HuH-7 (cell line): Measurements from ENCODE around the gene ANKS1A.

Experiments used
- DNase-seq: peaks from one replicate; pipeline ENCODE4 v3.0.0; 2011; ENCODE audit warnings: low spot score

The ANKS1A gene

GRCh38 chr6:35057449-35058357, 168.6 kb downstream of the ANKS1A start:
- no peak for DNase-seq

GRCh38 chr6:35058358-35058675, 169.3 kb downstream of the ANKS1A start:
- no peak for DNase-seq

- no peak for DNase-seq
Measured at GRCh38 chr6:35058865-35059522, 169.9 kb downstream of the ANKS1A start.

- DNase-seq = no peak
Measured at GRCh38 chr6:35059596-35060345, 170.7 kb downstream of the ANKS1A start.

- no peak for DNase-seq
Measured at GRCh38 chr6:35061102-35061615, 172.1 kb downstream of the ANKS1A start.

GRCh38 chr6:35061651-35062410, 172.8 kb downstream of the ANKS1A start:
- DNase-seq = no peak

GRCh38 chr6:35062676-35063574, 173.9 kb downstream of the ANKS1A start:
- no peak for DNase-seq

- DNase-seq = no peak
Measured at GRCh38 chr6:35063701-35064280, 174.7 kb downstream of the ANKS1A start.

GRCh38 chr6:35064290-35064689, 175.2 kb downstream of the ANKS1A start:
- no peak for DNase-seq

- no peak for DNase-seq
Measured at GRCh38 chr6:35064757-35065440, 175.8 kb downstream of the ANKS1A start.

- DNase-seq = no peak
Measured at GRCh38 chr6:35065441-35065800, 176.4 kb downstream of the ANKS1A start.

GRCh38 chr6:35065870-35066269, 176.8 kb downstream of the ANKS1A start:
- DNase-seq = no peak

GRCh38 chr6:35067234-35067633, 178.2 kb downstream of the ANKS1A start:
- DNase-seq = no peak

GRCh38 chr6:35068206-35068605, 179.2 kb downstream of the ANKS1A start:
- no peak for DNase-seq

GRCh38 chr6:35068644-35069043, 179.6 kb downstream of the ANKS1A start:
- no peak for DNase-seq

GRCh38 chr6:35069262-35069661, 180.2 kb downstream of the ANKS1A start:
- no peak for DNase-seq

- no peak for DNase-seq
Measured at GRCh38 chr6:35070111-35070510, 181.1 kb downstream of the ANKS1A start.

GRCh38 chr6:35071347-35071994, 182.4 kb downstream of the ANKS1A start:
- no peak for DNase-seq

GRCh38 chr6:35072051-35072697, 183.1 kb downstream of the ANKS1A start:
- DNase-seq = no peak
